MM.1S (cell line): ENCODE data around the gene KCNMA1.

Experiments used
- EZH2phosphoT487 ChIP-seq: fragments of 300-600 bp; sonication (generic); IDR thresholded peaks from 2 replicates; pipeline ENCODE4 v1.6.1; 2018; ENCODE audit warnings: antibody characterized with exemption, low read length
- TF ChIP-seq, protein P1 (sequence below): fragments of 300-600 bp; sonication (generic); IDR thresholded peaks from 2 replicates; pipeline ENCODE4 v1.5.1; 2016; ENCODE audit warnings: antibody characterized with exemption, low read length, mixed read lengths

DNA sequence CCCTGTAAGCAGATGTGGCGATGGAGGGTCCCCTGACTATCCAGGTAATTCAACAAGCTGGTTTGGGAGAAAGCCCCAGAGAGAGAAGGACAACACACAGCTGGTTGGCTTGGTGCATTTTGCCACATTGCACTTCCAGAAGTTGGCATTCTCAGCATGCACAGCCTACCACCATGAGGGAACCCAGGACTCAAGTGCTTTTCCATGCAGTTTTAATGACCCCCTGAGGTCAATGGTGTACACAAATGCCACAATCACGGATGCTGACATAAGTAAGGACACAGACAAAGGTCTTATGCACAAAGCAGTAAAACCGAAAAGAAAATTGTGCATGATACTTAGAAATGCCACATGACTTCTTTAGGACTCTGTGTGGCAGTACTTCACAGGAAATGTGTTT lies 645.1 kb downstream of the KCNMA1 start:
- TF ChIP-seq, protein P1, sequence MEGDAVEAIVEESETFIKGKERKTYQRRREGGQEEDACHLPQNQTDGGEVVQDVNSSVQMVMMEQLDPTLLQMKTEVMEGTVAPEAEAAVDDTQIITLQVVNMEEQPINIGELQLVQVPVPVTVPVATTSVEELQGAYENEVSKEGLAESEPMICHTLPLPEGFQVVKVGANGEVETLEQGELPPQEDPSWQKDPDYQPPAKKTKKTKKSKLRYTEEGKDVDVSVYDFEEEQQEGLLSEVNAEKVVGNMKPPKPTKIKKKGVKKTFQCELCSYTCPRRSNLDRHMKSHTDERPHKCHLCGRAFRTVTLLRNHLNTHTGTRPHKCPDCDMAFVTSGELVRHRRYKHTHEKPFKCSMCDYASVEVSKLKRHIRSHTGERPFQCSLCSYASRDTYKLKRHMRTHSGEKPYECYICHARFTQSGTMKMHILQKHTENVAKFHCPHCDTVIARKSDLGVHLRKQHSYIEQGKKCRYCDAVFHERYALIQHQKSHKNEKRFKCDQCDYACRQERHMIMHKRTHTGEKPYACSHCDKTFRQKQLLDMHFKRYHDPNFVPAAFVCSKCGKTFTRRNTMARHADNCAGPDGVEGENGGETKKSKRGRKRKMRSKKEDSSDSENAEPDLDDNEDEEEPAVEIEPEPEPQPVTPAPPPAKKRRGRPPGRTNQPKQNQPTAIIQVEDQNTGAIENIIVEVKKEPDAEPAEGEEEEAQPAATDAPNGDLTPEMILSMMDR: no peak
- TF ChIP-seq EZH2phosphoT487: no peak
